SK-N-MC (cell line): ENCODE results near the gene RPL10A.

Source experiments
- EZH2 ChIP-seq: fragments of 200-600 bp; sonication (generic); IDR thresholded peaks from one replicate; pipeline ENCODE4 v1.6.1; 2017; ENCODE audit warnings: antibody characterized with exemption
- POLR2AphosphoS5 ChIP-seq: IDR thresholded peaks from 2 replicates; pipeline ENCODE4 v1.6.1; 2012; ENCODE audit warnings: mild to moderate bottlenecking, low read depth, low read length, borderline replicate concordance

- TF ChIP-seq EZH2 (no peak), POLR2AphosphoS5 (no peak)
Measured at GRCh38 chr6:35490821-35491557, 22.8 kb downstream of the RPL10A start.
